Measurements from ENCODE around the gene FNDC10. TPM values are rescaled to one million over a fixed set of nuclear protein-coding genes. Genes with fewer than 3 reads are reported as not detected.
"Not testable (repeated sequence)": the region's sequence is repeated elsewhere in the genome, so short reads cannot be mapped to it uniquely, and the experiment has no call there.

Gene FNDC10
- total RNA-seq, 8 experiments from 2014 or later: 4.6 to 10.3 (median 6.9) TPM

GRCh38 chr1:1597275-1597930 is 2.5 kb downstream of the FNDC10 start:
- Histone ChIP-seq H3K27ac (no peak overlapping the region), H3K4me1 (replicated peaks in 1 of 2) (peaks cover 21 to 25% of the 10 kb centered on the region in 2 donors), H3K4me3 (peak overlapping the region in 2 of 5 donors; percentile 8 to 22)
- WGBS, 10 experiments: 0 to 21% (median 5%) methylated on average over 1 to 3 of the region's 16 CpGs; no CpG with 5 or more reads in 6 of the 10 experiments
- in situ Hi-C loops (cut with MboI; ENCODE audit: low pct_unique_long_range_greater_than_20kb in 2 of 9, low sequenced_read_pairs in 9 of 9, unreplicated experiment in 9 of 9): no loop called here
- ATAC-seq (replicated peaks in 6 of 8): peak in 7 of 8 experiments; percentile 4 to 56 (median 49)

DNA sequence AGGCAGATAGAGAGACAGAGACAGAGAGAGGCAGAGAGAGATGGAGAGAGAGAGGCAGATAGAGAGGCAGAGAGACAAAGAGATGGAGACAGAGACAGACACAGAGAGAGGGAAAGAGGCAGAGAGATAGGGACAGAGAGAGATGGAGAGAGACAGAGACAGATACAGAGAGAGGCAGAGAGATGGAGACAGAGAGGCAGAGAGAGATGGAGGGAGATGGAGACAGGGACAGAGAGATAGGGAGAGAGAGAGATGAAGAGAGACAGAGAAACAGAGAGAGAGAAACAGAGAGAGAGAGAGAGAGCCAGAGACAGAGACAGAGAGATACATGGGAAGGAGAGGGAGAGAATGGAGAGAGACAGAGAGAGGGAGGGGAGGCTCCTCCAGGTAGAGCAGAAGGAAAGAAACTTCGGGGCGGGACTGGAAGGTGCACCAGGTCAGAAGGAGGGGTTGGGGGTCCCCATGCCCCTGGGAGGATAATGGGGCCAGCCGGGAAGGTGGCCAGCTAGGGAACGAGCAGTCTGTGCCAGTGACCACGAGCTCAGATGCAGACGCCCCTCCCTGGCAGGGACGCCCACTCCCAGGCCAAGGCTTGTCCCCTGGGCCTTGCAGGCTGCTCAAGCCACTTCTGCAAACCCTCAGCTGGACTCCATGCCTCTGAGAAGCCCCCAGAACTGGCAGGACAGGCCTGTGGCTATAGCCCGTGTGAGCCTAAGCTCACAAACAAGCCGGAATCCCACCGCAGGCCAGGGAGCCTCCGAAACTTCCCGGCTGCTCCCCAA is 3.3 kb downstream of the FNDC10 start:
- in situ Hi-C loops (cut with MboI; ENCODE audit: low pct_unique_long_range_greater_than_20kb in 2 of 9, low sequenced_read_pairs in 9 of 9, unreplicated experiment in 9 of 9): no loop called here
- Histone ChIP-seq H3K27ac (no peak overlapping the region), H3K4me3 (peak overlapping the region in 1 of 5 donors; percentile 22), H3K4me1 (replicated peaks in 1 of 2) (peaks cover 21 to 25% of the 10 kb centered on the region in 2 donors)
- ATAC-seq (replicated peaks in 6 of 8): no peak
- 27 to 96% (median 56%) methylated on average over 2 to 5 of the region's 12 CpGs; no CpG with 5 or more reads in 3 of the 10 experiments for whole genome bisulfite sequencing, 10 experiments

GRCh38 chr1:1595341-1595740 is 4.6 kb downstream of the FNDC10 start:
- H3K4me3 ChIP-seq; H3K27ac ChIP-seq; in situ Hi-C loops (cut with MboI; ENCODE audit: low pct_unique_long_range_greater_than_20kb in 2 of 9, low sequenced_read_pairs in 9 of 9, unreplicated experiment in 9 of 9); ATAC-seq (replicated peaks in 6 of 8): not testable (repeated sequence)
- H3K4me1 ChIP-seq (replicated peaks in 1 of 2): peaks cover 16 to 19% of the 10 kb centered on the region in 2 donors
- WGBS, 10 experiments: 19 to 63% (median 41%) methylated on average over 1 to 2 of the region's 2 CpGs

- peaks cover 16 to 19% of the 10 kb centered on the region in 2 donors for H3K4me1 ChIP-seq (replicated peaks in 1 of 2)
- 22 to 72% (median 50%) methylated on average over 2 to 10 of the region's 10 CpGs for WGBS, 10 experiments
- in situ Hi-C loops (cut with MboI; ENCODE audit: low pct_unique_long_range_greater_than_20kb in 2 of 9, low sequenced_read_pairs in 9 of 9, unreplicated experiment in 9 of 9): no loop called here
- peak in 2 of 8 experiments; percentile 24 to 47 for ATAC-seq (replicated peaks in 6 of 8)
- H3K27ac ChIP-seq: no peak overlapping the region
- H3K4me3 ChIP-seq: no peak overlapping the region
Measured at GRCh38 chr1:1594602-1595260, 5.2 kb downstream of the FNDC10 start.

DNA sequence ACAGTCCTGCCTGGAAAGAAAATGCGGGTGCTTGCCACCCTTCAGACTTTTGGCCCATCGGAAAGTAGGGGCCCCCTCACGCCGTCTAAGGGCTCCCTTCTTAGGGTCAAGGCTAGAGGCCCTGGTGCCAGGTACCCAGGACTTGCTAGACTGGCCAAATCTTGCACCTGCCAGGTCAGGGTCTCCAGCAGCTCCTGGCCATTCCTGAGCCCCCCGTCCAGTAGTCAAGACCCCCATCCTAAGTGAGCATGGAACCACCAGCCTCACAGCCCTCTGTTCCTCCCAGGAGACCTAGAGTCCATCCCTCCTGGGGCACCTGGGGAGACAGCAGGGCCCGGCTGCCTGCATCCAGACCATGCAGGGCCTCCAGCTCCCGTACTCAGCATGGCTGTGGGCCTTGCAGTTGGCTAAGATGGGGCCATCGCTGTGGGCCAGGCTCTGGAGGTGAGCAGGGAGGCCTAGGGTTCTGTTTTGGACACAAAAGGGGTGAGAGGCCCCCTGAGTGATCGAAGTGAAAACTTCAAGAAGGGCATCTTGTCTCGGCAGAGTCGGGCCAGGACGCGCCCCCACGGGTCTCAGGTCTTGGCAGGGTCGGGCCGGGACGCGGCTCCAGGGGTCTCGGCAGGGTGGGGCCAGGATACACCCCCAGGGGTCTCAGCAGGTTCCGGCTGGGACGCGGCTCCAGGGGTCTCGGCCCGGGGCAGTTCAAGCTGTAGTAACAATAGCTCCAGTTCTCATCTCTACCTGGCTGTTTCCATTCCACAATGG is 5.9 kb downstream of the FNDC10 start:
- WGBS, 10 experiments: 50 to 100% (median 80%) methylated on average over 1 to 18 of the region's 24 CpGs; no CpG with 5 or more reads in 1 of the 10 experiments
- Histone ChIP-seq H3K4me1 (replicated peaks in 1 of 2) (peaks cover 14 to 15% of the 10 kb centered on the region in 2 donors), H3K27ac (no peak overlapping the region), H3K4me3 (no peak overlapping the region)
- in situ Hi-C loops (cut with MboI; ENCODE audit: low pct_unique_long_range_greater_than_20kb in 2 of 9, low sequenced_read_pairs in 9 of 9, unreplicated experiment in 9 of 9): no loop called here
- ATAC-seq (replicated peaks in 6 of 8): no peak

DNA sequence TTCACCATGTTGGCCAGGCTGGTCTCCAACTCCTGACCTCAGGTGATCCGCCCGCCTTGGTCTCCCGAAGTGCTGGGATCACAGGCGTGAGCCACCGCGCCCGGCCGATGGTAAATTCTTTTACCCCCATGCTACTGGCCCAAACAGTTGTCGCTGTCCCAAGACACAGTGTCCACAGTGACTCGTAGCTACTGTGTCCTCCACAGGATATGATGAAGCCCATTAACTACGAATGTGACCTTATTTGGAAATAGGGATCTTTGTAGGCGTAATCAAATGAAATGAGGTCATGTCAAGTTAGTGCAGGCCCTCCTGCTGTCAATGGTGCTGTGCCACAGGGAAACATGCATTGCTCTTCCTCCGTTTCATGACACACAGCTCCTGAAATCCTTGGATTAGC is 8.5 kb downstream of the FNDC10 start:
- in situ Hi-C loops (cut with MboI; ENCODE audit: low pct_unique_long_range_greater_than_20kb in 2 of 9, low sequenced_read_pairs in 9 of 9, unreplicated experiment in 9 of 9): no loop called here

GRCh38 chr1:1583347-1584010 is 16.5 kb downstream of the FNDC10 start:
- in situ Hi-C loops (cut with MboI; ENCODE audit: low pct_unique_long_range_greater_than_20kb in 2 of 9, low sequenced_read_pairs in 9 of 9, unreplicated experiment in 9 of 9): no loop called here
- Histone ChIP-seq H3K4me3 (no peak overlapping the region), H3K4me1 (replicated peaks in 1 of 2) (no peaks in the 10 kb centered on the region), H3K27ac (no peak overlapping the region)
- peak in 3 of 8 experiments; percentile 20 to 24 (median 22) for ATAC-seq (replicated peaks in 6 of 8)
- 40 to 84% (median 65%) methylated on average over 2 to 10 of the region's 23 CpGs; no CpG with 5 or more reads in 5 of the 10 experiments for WGBS, 10 experiments

More for the DNA sequence above, 8.5 kb downstream of the FNDC10 start:
- peak in 4 of 8 experiments; percentile 16 to 29 (median 22) for ATAC-seq (replicated peaks in 6 of 8)
- WGBS, 10 experiments: 17 to 100% (median 92%) methylated on average over 1 to 8 of the region's 13 CpGs; no CpG with 5 or more reads in 2 of the 10 experiments
- Histone ChIP-seq H3K4me3 (no peak overlapping the region), H3K27ac (no peak overlapping the region), H3K4me1 (replicated peaks in 1 of 2) (no peaks in the 10 kb centered on the region)

DNA sequence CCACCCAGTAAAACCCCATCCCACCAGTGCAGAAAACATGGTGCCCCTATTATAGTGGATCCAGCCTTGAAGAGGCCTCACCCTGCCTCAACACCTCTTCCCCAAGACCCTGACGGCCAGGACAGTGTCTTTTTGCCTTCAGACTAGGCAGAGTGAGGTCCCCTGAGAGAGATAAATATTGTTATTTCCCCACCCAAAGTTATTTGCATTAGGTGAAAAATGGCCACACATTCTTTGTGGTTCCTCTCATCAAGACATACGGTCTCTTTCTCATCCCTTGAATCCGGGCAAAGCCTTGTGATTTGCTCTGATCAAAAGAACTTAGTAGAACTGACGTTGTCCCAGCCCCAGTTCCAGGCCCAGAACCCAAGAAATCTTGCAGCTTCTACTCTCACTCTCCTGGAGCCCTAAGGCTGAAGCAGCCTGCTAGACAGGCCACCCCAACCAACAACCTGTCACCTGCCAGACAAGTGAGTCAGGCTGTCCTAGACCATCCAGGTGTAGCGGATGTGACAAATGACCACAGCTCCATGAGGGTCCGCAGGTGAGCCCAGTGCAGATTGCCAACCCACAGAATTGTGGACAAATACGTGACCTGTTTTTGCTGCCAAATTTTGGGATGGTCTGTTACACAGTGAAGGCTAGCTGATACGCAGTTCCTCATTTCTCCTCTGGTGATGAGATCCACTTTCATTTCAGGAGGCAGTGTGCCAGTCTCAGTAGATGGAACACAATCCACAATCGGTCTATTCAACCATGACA is 17.2 kb downstream of the FNDC10 start:
- 0 to 80% (median 53%) methylated on average over 1 to 9 of the region's 9 CpGs; no CpG with 5 or more reads in 1 of the 10 experiments for WGBS, 10 experiments
- no peak overlapping the region for H3K4me3 ChIP-seq
- ATAC-seq (replicated peaks in 6 of 8): peak in 2 of 8 experiments; percentile 50 to 77
- in situ Hi-C loops (cut with MboI; ENCODE audit: low pct_unique_long_range_greater_than_20kb in 2 of 9, low sequenced_read_pairs in 9 of 9, unreplicated experiment in 9 of 9): no loop called here
- no peak overlapping the region for H3K27ac ChIP-seq
- no peaks in the 10 kb centered on the region for H3K4me1 ChIP-seq (replicated peaks in 1 of 2)

- H3K4me1 ChIP-seq (replicated peaks in 1 of 2): peaks cover 6 to 8% of the 10 kb centered on the region in 2 donors
- H3K27ac ChIP-seq: no peak overlapping the region
- in situ Hi-C loops (cut with MboI; ENCODE audit: low pct_unique_long_range_greater_than_20kb in 2 of 9, low sequenced_read_pairs in 9 of 9, unreplicated experiment in 9 of 9): no loop called here
- WGBS, 10 experiments: 65 to 100% (median 80%) methylated on average over 2 to 12 of the region's 13 CpGs; no CpG with 5 or more reads in 5 of the 10 experiments
- no peak for ATAC-seq (replicated peaks in 6 of 8)
- no peak overlapping the region for H3K4me3 ChIP-seq
Measured at GRCh38 chr1:1578371-1578940, 21.5 kb downstream of the FNDC10 start.

- no peak overlapping the region for H3K27ac ChIP-seq
Measured at GRCh38 chr1:1577367-1578011, 22.4 kb downstream of the FNDC10 start.

More at GRCh38 chr1:1577367-1578011, 22.4 kb downstream of the FNDC10 start:
- 0 to 47% (median 32%) methylated on average over 1 to 5 of the region's 10 CpGs; no CpG with 5 or more reads in 2 of the 10 experiments for WGBS, 10 experiments
- ATAC-seq (replicated peaks in 6 of 8): peak in 3 of 8 experiments; percentile 9 to 13 (median 12)
- Histone ChIP-seq H3K4me1 (replicated peaks in 1 of 2) (peaks cover 14% of the 10 kb centered on the region in 2 donors), H3K4me3 (no peak overlapping the region)
- in situ Hi-C loops (cut with MboI; ENCODE audit: low pct_unique_long_range_greater_than_20kb in 2 of 9, low sequenced_read_pairs in 9 of 9, unreplicated experiment in 9 of 9): no loop called here

Data from motor neuron (in vitro differentiated cells).